ENCODE measurements around the gene ZNF524.

The ZNF524 gene

GRCh38 chr19:55590109-55590508 is 10.0 kb upstream of the ZNF524 start:
- no peak for DNase-seq (ENCODE audit: low spot score)
- TF ChIP-seq CTCF (IDR thresholded peaks at IDR 0.05; ENCODE audit: extremely low read depth, insufficient read depth, missing control alignments), result no peak
- in situ Hi-C loops (cut with MboI; ENCODE audit: low pct_unique_long_range_greater_than_20kb, low sequenced_read_pairs, unreplicated experiment), result no loop called here

- no peak for DNase-seq (ENCODE audit: low spot score)
- in situ Hi-C loops (cut with MboI; ENCODE audit: low pct_unique_long_range_greater_than_20kb, low sequenced_read_pairs, unreplicated experiment), result no loop called here
- no peak for TF ChIP-seq CTCF (IDR thresholded peaks at IDR 0.05; ENCODE audit: extremely low read depth, insufficient read depth, missing control alignments)
These were observed 9.5 kb upstream of the ZNF524 start for GRCh38 chr19:55590617-55591016.

GRCh38 chr19:55591555-55591954 is 8.5 kb upstream of the ZNF524 start:
- no peak for TF ChIP-seq CTCF (IDR thresholded peaks at IDR 0.05; ENCODE audit: extremely low read depth, insufficient read depth, missing control alignments)
- DNase-seq (ENCODE audit: low spot score), result no peak
- in situ Hi-C loops (cut with MboI; ENCODE audit: low pct_unique_long_range_greater_than_20kb, low sequenced_read_pairs, unreplicated experiment), result no loop called here

- in situ Hi-C loops (cut with MboI; ENCODE audit: low pct_unique_long_range_greater_than_20kb, low sequenced_read_pairs, unreplicated experiment), result no loop called here
- DNase-seq (ENCODE audit: low spot score), result no peak
- TF ChIP-seq CTCF (IDR thresholded peaks at IDR 0.05; ENCODE audit: extremely low read depth, insufficient read depth, missing control alignments), result no peak
These were observed 7.5 kb upstream of the ZNF524 start for GRCh38 chr19:55592391-55593090.

GRCh38 chr19:55593096-55593772 is 6.9 kb upstream of the ZNF524 start:
- TF ChIP-seq CTCF (IDR thresholded peaks at IDR 0.05; ENCODE audit: extremely low read depth, insufficient read depth, missing control alignments), result no peak
- DNase-seq (ENCODE audit: low spot score), result no peak
- in situ Hi-C loops (cut with MboI; ENCODE audit: low pct_unique_long_range_greater_than_20kb, low sequenced_read_pairs, unreplicated experiment), result no loop called here

- in situ Hi-C loops (cut with MboI; ENCODE audit: low pct_unique_long_range_greater_than_20kb, low sequenced_read_pairs, unreplicated experiment), result no loop called here
- DNase-seq (ENCODE audit: low spot score), result no peak
- no peak for TF ChIP-seq CTCF (IDR thresholded peaks at IDR 0.05; ENCODE audit: extremely low read depth, insufficient read depth, missing control alignments)
These were observed 5.0 kb upstream of the ZNF524 start for GRCh38 chr19:55594996-55595545.

All from GM13977 (cell line).